Omental fat pad (tissue), 4 donors: ENCODE measurements around the gene LMOD1. TPM values are rescaled to one million over a fixed set of nuclear protein-coding genes. Genes with fewer than 3 reads are reported as not detected.

Experiments
- ATAC-seq: fragments of 150-250 bp; one replicate; pipeline ENCODE4 v1.9.1; 2016; ENCODE audit warnings: mild to moderate bottlenecking, moderate library complexity; ENCODE audit not compliant: low FRiP score
- DNase-seq: peaks from one replicate; pipeline ENCODE4 v3.0.0-alpha.2; 2019; ENCODE audit warnings: low spot score
- total RNA-seq, 4 donors: library from RNA; depleted of rRNA; stranded (reverse); fragments of >200 nt; gene quantifications; one replicate each; pipeline ENCODE4 v1.1.0, GENCODE V29; 2016
- TF ChIP-seq, protein P1 (sequence below), 3 donors: fragments of 450-650 bp; IDR thresholded peaks; one replicate each; pipeline ENCODE4 v1.5.1; 2016 to 2017; ENCODE audit warnings: antibody characterized with exemption in 3 of 3, mild to moderate bottlenecking in 3 of 3, moderate library complexity in 2 of 3

LMOD1 gene
- total RNA-seq, 4 donors from 2014 or later, result 30.2 to 124 (median 35.8) TPM

GRCh38 chr1:201883266-201883665 lies 63.1 kb downstream of the LMOD1 start:
- DNase-seq, result no peak
- TF ChIP-seq, protein P1, sequence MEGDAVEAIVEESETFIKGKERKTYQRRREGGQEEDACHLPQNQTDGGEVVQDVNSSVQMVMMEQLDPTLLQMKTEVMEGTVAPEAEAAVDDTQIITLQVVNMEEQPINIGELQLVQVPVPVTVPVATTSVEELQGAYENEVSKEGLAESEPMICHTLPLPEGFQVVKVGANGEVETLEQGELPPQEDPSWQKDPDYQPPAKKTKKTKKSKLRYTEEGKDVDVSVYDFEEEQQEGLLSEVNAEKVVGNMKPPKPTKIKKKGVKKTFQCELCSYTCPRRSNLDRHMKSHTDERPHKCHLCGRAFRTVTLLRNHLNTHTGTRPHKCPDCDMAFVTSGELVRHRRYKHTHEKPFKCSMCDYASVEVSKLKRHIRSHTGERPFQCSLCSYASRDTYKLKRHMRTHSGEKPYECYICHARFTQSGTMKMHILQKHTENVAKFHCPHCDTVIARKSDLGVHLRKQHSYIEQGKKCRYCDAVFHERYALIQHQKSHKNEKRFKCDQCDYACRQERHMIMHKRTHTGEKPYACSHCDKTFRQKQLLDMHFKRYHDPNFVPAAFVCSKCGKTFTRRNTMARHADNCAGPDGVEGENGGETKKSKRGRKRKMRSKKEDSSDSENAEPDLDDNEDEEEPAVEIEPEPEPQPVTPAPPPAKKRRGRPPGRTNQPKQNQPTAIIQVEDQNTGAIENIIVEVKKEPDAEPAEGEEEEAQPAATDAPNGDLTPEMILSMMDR (IDR thresholded peaks at IDR 0.05), result no peak
- no peak for ATAC-seq

GRCh38 chr1:201882665-201883132 lies 63.6 kb downstream of the LMOD1 start:
- TF ChIP-seq, protein P1 (IDR thresholded peaks at IDR 0.05), result no peak
- no peak for ATAC-seq
- DNase-seq, result no peak

- DNase-seq (no peak), ATAC-seq (no peak)
- TF ChIP-seq, protein P1 (IDR thresholded peaks at IDR 0.05), result no peak
Observed at GRCh38 chr1:201881617-201882016, 64.7 kb downstream of the LMOD1 start.

DNA sequence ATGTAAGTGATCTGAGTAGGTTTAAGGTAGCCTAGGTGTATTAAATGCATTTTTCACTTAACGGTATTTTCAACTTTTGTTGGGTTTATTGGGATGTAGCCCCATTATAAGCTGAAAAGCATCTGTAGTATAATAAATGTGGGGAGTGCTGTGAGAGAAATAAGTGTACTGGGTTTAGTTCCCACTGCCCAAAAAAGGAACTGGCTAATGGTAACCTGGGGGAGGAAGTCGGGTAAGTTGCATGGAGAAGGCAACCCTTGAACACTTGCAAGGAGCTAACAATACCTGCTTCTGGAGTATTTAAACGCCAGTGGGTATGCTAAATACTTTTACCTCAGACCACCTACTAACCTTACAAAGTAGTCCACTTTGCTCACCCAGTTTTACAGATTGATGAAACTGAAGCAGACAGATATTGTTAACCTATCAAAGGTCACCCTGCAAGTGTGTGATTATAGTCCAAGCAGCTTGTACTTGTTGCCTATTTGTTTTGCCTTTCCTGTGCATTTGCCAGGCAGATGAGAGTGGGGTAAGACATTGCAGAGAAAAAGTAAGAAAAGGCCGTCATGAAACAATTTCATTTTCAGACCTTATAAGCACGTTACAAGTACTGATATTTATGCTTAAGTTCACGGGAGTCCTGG lies 65.3 kb downstream of the LMOD1 start:
- ATAC-seq (no peak), DNase-seq (no peak)
- TF ChIP-seq, protein P1 (IDR thresholded peaks at IDR 0.05), result no peak

GRCh38 chr1:201877877-201878401 lies 68.4 kb downstream of the LMOD1 start:
- DNase-seq, result no peak
- TF ChIP-seq, protein P1 (IDR thresholded peaks at IDR 0.05), result no peak
- no peak for ATAC-seq

GRCh38 chr1:201876148-201876818 lies 70.1 kb downstream of the LMOD1 start:
- no peak for DNase-seq
- TF ChIP-seq, protein P1 (IDR thresholded peaks at IDR 0.05), result no peak
- ATAC-seq, result no peak
